GM21576 (cell line): ENCODE measurements around the gene PCDHA5.
"Not testable (repeated sequence)": the region's sequence is repeated elsewhere in the genome, so short reads cannot be mapped to it uniquely, and the experiment has no call there.

Source experiments
- ATAC-seq: cut with Tn5 transposase; IDR thresholded peaks from one replicate; pipeline ENCODE4 v1.9.1; 2021; ENCODE audit warnings: mild to moderate bottlenecking, moderate library complexity; ENCODE audit not compliant: unreplicated experiment

The PCDHA5 gene

GRCh38 chr5:140821375-140822280, at the start of gene PCDHA5:
Gene PCDHA5 (plus strand): TSS chr5:140821613.
- ATAC-seq: no peak

DNA sequence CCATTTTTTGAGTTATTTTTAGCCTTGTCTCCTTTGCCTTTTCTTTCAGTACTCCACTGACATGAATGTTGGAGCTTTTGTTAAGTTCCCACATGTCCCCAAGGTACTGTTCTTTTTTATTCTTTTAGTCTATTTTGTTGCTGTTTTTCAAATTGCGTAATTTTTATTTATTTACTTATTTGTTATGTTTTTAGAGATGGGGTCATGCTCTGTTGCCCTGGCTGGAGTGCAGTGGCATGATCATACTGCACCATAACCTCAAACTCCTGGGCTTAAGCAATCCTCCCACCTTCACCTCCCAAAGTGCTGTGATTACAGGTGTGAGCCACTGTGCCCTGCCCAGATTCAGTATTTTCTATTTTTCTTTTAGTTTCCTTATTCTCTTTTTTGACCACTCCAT, 40.9 kb upstream of the PCDHA5 start:
- ATAC-seq: no peak

- ATAC-seq: no peak
Observed at GRCh38 chr5:140785905-140786686, 35.3 kb upstream of the PCDHA5 start, which contains the start of gene PCDHA1. Gene PCDHA1 (plus strand): TSS chr5:140786140.

GRCh38 chr5:140787422-140787821, 34.0 kb upstream of the PCDHA5 start:
- ATAC-seq: not testable (repeated sequence)

GRCh38 chr5:140787849-140788504, 33.4 kb upstream of the PCDHA5 start:
- not testable (repeated sequence) for ATAC-seq

GRCh38 chr5:140791089-140791488, 30.3 kb upstream of the PCDHA5 start:
- ATAC-seq: no peak

GRCh38 chr5:140794595-140795258, 26.7 kb upstream of the PCDHA5 start, which contains the start of gene PCDHA2:
Gene PCDHA2 (plus strand): TSS chr5:140794852.
- ATAC-seq: no peak

DNA sequence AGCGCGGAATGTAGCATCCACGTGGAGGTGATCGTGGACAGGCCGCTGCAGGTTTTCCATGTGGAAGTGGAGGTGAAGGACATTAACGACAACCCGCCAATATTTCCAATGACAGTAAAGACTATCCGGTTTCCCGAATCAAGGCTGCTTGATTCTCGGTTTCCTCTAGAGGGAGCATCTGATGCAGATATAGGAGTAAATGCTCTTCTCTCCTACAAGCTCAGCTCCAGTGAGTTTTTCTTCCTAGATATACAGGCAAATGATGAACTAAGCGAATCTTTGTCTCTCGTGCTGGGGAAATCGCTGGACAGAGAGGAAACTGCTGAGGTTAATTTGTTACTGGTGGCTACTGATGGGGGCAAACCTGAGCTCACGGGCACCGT, 26.2 kb upstream of the PCDHA5 start:
- ATAC-seq: no peak

GRCh38 chr5:140796072-140796717, 25.2 kb upstream of the PCDHA5 start:
- ATAC-seq: not testable (repeated sequence)

- ATAC-seq: no peak
Observed at GRCh38 chr5:140796718-140797095, 24.7 kb upstream of the PCDHA5 start.

DNA sequence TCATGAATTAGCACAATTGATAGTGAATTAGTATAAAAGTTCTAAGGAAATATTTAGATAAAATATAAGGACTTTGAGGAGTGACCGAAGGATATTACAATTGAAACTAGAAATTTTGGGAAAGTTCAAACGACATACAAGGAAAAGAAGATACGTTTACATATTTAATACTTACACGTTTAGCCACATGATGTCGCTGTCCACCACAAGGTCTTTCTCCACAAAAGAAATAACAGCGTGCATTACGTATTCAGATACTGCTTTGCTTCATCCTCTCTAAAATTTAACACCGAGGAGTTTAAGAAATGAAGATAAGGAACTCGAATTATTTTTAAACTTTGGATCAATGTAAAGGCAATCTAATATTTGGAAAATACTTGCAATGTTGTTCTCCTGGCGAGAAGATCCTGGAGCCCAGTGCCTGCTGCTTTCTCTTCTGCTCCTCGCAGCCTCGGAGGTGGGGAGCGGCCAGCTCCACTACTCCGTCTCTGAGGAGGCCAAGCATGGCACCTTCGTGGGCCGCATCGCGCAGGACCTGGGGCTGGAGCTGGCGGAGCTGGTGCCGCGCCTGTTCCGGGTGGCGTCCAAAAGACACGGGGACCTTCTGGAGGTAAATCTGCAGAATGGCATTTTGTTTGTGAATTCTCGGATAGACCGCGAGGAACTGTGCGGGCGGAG, 20.5 kb upstream of the PCDHA5 start, which contains the start of gene PCDHA3:
TSS of gene PCDHA3 (plus strand) at position 242 of the 678 bp plus-strand sequence.
- no peak for ATAC-seq

DNA sequence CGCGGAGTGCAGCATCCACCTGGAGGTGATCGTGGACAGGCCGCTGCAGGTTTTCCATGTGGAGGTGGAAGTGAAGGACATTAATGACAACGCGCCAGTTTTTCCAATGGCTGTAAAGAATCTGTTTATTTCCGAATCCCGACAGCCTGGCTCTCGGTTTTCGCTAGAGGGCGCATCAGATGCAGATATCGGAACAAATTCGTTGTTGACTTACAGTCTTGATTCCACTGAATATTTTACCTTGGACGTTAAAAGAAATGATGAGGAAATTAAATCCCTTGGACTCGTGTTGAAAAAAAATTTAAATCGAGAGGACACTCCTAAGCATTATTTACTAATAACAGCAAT, 19.9 kb upstream of the PCDHA5 start:
- no peak for ATAC-seq

- not testable (repeated sequence) for ATAC-seq
Observed at GRCh38 chr5:140802381-140802780, 19.0 kb upstream of the PCDHA5 start.

GRCh38 chr5:140802781-140803271, 18.6 kb upstream of the PCDHA5 start:
- ATAC-seq: no peak

DNA sequence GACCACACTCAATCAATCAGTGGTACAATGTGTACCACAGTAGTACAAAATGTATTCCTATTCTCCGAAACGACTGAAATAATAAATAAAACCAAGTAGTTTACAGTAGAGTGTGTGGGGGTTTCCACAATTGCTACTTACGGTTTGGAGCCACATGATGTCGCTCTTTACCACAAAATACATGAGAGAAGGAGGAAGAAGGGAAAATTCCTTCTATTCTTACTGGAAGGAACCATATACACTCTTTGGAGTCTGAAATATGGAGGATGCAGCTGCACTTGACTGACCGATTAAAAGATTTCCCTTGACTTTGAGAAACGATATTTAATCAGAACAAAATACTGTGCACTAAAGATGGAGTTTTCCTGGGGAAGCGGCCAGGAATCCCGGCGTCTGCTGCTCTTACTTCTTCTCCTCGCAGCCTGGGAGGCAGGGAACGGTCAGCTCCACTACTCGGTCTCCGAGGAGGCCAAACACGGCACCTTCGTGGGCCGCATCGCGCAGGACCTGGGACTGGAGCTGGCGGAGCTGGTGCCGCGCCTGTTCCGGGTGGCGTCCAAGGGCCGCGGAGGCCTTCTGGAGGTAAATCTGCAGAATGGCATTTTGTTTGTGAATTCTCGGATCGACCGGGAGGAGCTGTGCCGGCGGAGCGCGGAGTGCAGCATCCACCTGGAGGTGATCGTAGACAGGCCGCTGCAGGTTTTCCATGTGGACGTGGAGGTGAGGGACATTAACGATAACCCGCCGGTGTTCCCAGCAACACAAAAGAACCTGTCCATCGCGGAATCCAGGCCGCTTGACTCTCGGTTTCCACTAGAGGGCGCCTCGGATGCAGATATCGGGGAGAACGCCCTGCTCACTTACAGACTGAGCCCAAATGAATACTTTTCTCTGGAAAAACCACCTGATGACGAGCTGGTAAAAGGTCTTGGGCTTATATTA, 14.3 kb upstream of the PCDHA5 start, which contains the start of gene PCDHA4:
TSS of gene PCDHA4 (plus strand) at position 235 of the 942 bp plus-strand sequence.
- ATAC-seq: no peak

DNA sequence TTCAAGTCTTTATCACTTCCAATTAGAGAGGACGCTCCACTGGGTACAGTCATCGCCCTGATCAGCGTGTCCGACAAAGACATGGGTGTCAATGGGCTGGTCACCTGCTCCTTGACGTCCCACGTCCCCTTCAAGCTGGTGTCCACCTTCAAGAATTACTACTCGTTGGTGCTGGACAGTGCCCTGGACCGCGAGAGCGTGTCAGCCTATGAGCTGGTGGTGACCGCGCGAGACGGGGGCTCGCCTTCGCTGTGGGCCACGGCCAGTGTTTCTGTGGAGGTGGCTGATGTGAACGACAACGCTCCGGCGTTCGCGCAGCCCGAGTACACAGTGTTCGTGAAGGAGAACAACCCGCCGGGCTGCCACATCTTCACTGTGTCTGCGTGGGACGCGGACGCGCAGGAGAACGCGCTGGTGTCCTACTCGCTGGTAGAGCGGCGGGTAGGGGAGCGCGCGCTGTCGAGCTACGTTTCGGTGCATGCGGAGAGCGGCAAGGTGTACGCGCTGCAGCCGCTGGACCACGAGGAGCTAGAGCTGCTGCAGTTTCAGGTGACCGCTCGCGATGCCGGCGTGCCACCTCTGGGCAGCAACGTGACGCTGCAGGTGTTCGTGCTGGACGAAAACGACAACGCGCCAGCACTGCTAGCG, 13.0 kb upstream of the PCDHA5 start:
- not testable (repeated sequence) for ATAC-seq

DNA sequence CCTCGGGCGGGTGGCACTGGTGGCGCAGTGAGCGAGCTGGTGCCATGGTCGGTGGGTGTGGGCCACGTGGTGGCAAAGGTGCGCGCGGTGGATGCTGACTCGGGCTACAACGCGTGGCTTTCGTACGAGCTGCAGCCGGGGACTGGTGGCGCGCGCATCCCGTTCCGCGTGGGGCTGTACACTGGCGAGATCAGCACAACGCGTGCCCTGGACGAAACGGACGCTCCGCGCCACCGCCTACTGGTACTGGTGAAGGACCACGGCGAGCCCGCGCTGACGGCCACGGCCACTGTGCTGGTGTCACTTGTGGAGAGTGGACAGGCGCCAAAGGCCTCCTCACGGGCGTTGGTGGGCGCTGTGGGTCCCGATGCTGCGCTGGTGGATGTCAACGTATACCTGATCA, 12.5 kb upstream of the PCDHA5 start:
- no peak for ATAC-seq

GRCh38 chr5:140822281-140822629, 842 bp downstream of the PCDHA5 start:
- ATAC-seq: no peak
